Endothelial cell of umbilical vein (primary cell): ENCODE results near the gene SYNPO2. TPM values are rescaled to one million over a fixed set of nuclear protein-coding genes. Genes with fewer than 3 reads are reported as not detected.

Experiments used
- BruUV-seq: library from RNA; stranded (reverse); fragments of 400-500 nt; replicated peaks from 2 replicates; lab custom pipeline; 2021; lab: Mats Ljungman, UMichigan
- CTCF ChIA-PET: fragments of 300-600, 350-600 bp; sonication (Branson Sonifier 250); formaldehyde crosslinking; loops from one replicate; lab custom pipeline; 2021; ENCODE audit warnings: antibody characterized with exemption, inconsistent platforms; lab: Charles Lee
- POLR2A ChIA-PET: fragments of 300-600, 350-600 bp; sonication (Branson Sonifier 250); formaldehyde crosslinking; loops from one replicate; lab custom pipeline; 2021; ENCODE audit warnings: antibody characterized with exemption, inconsistent platforms; lab: Charles Lee
- DNase-seq: peaks from one replicate; pipeline ENCODE4 v3.0.0-alpha.2; 2011; ENCODE audit warnings: low read depth, low spot score
- FAIRE-seq: peaks from 2 replicates; lab custom pipeline; 2011; peaks lifted over from hg19 to GRCh38; lab: Jason Lieb, UNC
- H2AFZ ChIP-seq: 2 replicates; pipeline ENCODE4 v1.6.0; 2012; ENCODE audit warnings: low read depth, low read length, control low read depth, inconsistent platforms
- H3K27ac ChIP-seq: 2 replicates; pipeline ENCODE4 v1.5.1; 2011; ENCODE audit warnings: low read depth, mild to moderate bottlenecking, control low read depth, low read length, moderate library complexity; ENCODE audit not compliant: insufficient read depth
- H3K27me3 ChIP-seq, 2 experiments: 2 replicates each; pipeline versions ENCODE4 v1.6.0 to v1.6.1; 2011; ENCODE audit warnings: low read length in 2 of 2, mixed read lengths in 1 of 2; ENCODE audit not compliant: control insufficient read depth in 2 of 2, insufficient read depth in 2 of 2
- H3K36me3 ChIP-seq, 2 experiments: 2 replicates in 1 of 2; 3 replicates in 1 of 2; pipeline ENCODE4 v1.5.1; 2011; ENCODE audit warnings: low read length in 2 of 2, mild to moderate bottlenecking in 1 of 2, moderate library complexity in 1 of 2; ENCODE audit not compliant: control insufficient read depth in 2 of 2, insufficient read depth in 2 of 2; ENCODE audit errors: extremely low read depth in 1 of 2
- H3K4me1 ChIP-seq: 3 replicates; pipeline ENCODE4 v1.5.1; 2011; ENCODE audit warnings: mild to moderate bottlenecking, low read length; ENCODE audit not compliant: control insufficient read depth, insufficient read depth; ENCODE audit errors: extremely low read depth
- H3K4me2 ChIP-seq: 2 replicates; pipeline ENCODE4 v1.6.1; 2011; ENCODE audit warnings: low read length, control low read depth, mixed read lengths; ENCODE audit not compliant: insufficient read depth
- H3K4me3 ChIP-seq, 3 experiments: fragments of 200-600 bp in 1 of 3; sonication (generic), shearing (Covaris generic) in 1 of 3; replicated peaks in 1 of 3; 2 replicates each; pipeline ENCODE4 v1.5.1; 2011 to 2016; ENCODE audit warnings: control low read depth in 3 of 3, low read length in 3 of 3, mild to moderate bottlenecking in 2 of 3, inconsistent platforms in 1 of 3, low read depth in 1 of 3, moderate library complexity in 1 of 3; ENCODE audit not compliant: insufficient read depth in 1 of 3
- H3K79me2 ChIP-seq: 2 replicates; pipeline ENCODE4 v1.6.0; 2012; ENCODE audit warnings: low read length, inconsistent platforms; ENCODE audit not compliant: control insufficient read depth, insufficient read depth
- H3K9ac ChIP-seq: replicated peaks from 2 replicates; pipeline ENCODE3; 2011; ENCODE audit warnings: low read length, control low read depth; ENCODE audit not compliant: insufficient read depth; ENCODE audit errors: extremely low read depth
- H3K9me1 ChIP-seq: replicated peaks from 3 replicates; pipeline ENCODE4 v1.6.0; 2011; ENCODE audit warnings: mild to moderate bottlenecking, low read length; ENCODE audit not compliant: control insufficient read depth, insufficient read depth; ENCODE audit errors: extremely low read depth
- H3K9me3 ChIP-seq: replicated peaks from 2 replicates; pipeline ENCODE4 v1.5.1; 2012; ENCODE audit warnings: low read length, inconsistent platforms; ENCODE audit not compliant: control insufficient read depth, insufficient read depth
- H4K20me1 ChIP-seq: replicated peaks from 2 replicates; pipeline ENCODE3; 2011; ENCODE audit warnings: mild to moderate bottlenecking, low read length; ENCODE audit not compliant: control insufficient read depth, insufficient read depth; ENCODE audit errors: extremely low read depth
- EZH2 ChIP-seq: IDR thresholded peaks from 2 replicates; pipeline ENCODE4 v1.6.1; 2012; ENCODE audit warnings: borderline replicate concordance, low read depth, mild to moderate bottlenecking, moderate library complexity, low read length, inconsistent platforms; ENCODE audit not compliant: severe bottlenecking
- FOS ChIP-seq: IDR thresholded peaks from 2 replicates; pipeline ENCODE4 v1.6.1; 2011; ENCODE audit warnings: mild to moderate bottlenecking, low read length, moderate library complexity, borderline replicate concordance; ENCODE audit not compliant: insufficient read depth
- GATA2 ChIP-seq: IDR thresholded peaks from 2 replicates; pipeline ENCODE4 v1.7.0; 2011; ENCODE audit warnings: low read depth, mild to moderate bottlenecking, moderate library complexity, mixed read lengths, low read length; ENCODE audit not compliant: insufficient read length, insufficient read depth
- JUN ChIP-seq: IDR thresholded peaks from 2 replicates; pipeline ENCODE4 v1.6.1; 2011; ENCODE audit warnings: borderline replicate concordance, low read depth; ENCODE audit not compliant: insufficient read length, insufficient read depth
- MYC ChIP-seq: IDR thresholded peaks from one replicate; pipeline ENCODE4 v1.6.1; 2011; ENCODE audit warnings: mild to moderate bottlenecking, low read depth, low read length
- POLR2A ChIP-seq: IDR thresholded peaks from 2 replicates; pipeline ENCODE4 v1.6.1; 2012; ENCODE audit warnings: low read depth, mild to moderate bottlenecking, control low read depth, low read length
- POLR2AphosphoS5 ChIP-seq: IDR thresholded peaks from 2 replicates; pipeline ENCODE4 v1.6.1; 2012; ENCODE audit warnings: low read depth, mild to moderate bottlenecking, control low read depth, low read length, moderate library complexity; ENCODE audit not compliant: insufficient read depth
- dilution Hi-C: fragments of 300-500 bp; cut with MboI; formaldehyde crosslinking; loops from one replicate; pipeline ENCODE4 v1.15.0; 2019; ENCODE audit warnings: low sequenced_read_pairs; ENCODE audit not compliant: extremely low pct_ligation_motif_present
- intact Hi-C: fragments of 100-400 bp; cut with micrococcal nuclease; formaldehyde crosslinking; loops from one replicate; pipeline ENCODE4 v1.10.0; 2022
- polyA plus RNA-seq, 4 experiments: library from polyadenylated mRNA; depleted of rRNA in 3 of 4; stranded (reverse) in 3 of 4; unstranded in 1 of 4; fragments of >200 nt; gene quantifications; 2 replicates each; pipeline versions ENCODE4 v1.2.1 to v1.2.3, GENCODE V29; 2011 to 2012; ENCODE audit warnings: missing spikeins in 1 of 4
- total RNA-seq: library from RNA; stranded (reverse); gene quantifications from 2 replicates; pipeline ENCODE4 v1.2.3, GENCODE V29; 2021
- TF ChIP-seq, protein P1 (sequence below), 2 donors: IDR thresholded peaks; 1 replicate in 1 of 2; 2 replicates in 1 of 2; pipeline ENCODE4 v1.5.1; 2011; ENCODE audit warnings: low read length in 2 of 2, mild to moderate bottlenecking in 2 of 2, moderate library complexity in 2 of 2, control low read depth in 1 of 2, inconsistent platforms in 1 of 2, low read depth in 1 of 2; ENCODE audit not compliant: insufficient read depth in 1 of 2; ENCODE audit errors: extremely low read depth in 1 of 2
- TF ChIP-seq, protein P2 (sequence below): IDR thresholded peaks from 2 replicates; pipeline ENCODE4 v1.6.1; 2011; ENCODE audit not compliant: insufficient read depth, insufficient read length

Gene SYNPO2
- total and polyA plus RNA-seq, 2 donors (not counting 3 experiments of a cell fraction or from before 2014, with no cell fraction given) = 0.06 to 0.13 TPM

GRCh38 chr4:118997601-118998000 is 108.9 kb downstream of the SYNPO2 start:
- H3K27ac ChIP-seq = no peak overlapping the region
- H3K27me3 ChIP-seq = peaks cover 3 to 6% of the 10 kb centered on the region in 2 experiments
- CTCF ChIA-PET = no interaction called here
- FAIRE-seq = no peak
- no peaks in the 10 kb centered on the region for H3K4me1 ChIP-seq
- H3K9me3 ChIP-seq = no peaks in the 10 kb centered on the region
- no peak overlapping the region for H3K9ac ChIP-seq
- no peak for DNase-seq
- no peaks in the 10 kb centered on the region for H3K79me2 ChIP-seq
- no peak overlapping the region for H3K4me3 ChIP-seq
- BruUV-seq = no TSS peak
- dilution Hi-C loops (no loop called here), intact Hi-C loops (no loop called here)
- POLR2A ChIA-PET = no interaction called here
- no peak overlapping the region for H3K4me2 ChIP-seq
- H3K36me3 ChIP-seq = no peaks in the 10 kb centered on the region
- H3K9me1 ChIP-seq = no peaks in the 10 kb centered on the region
- no peak overlapping the region for H2AFZ ChIP-seq
- TF ChIP-seq JUN (no peak), POLR2A (no peak), POLR2AphosphoS5 (no peak), FOS (no peak), EZH2 (no peak), GATA2 (no peak), MYC (no peak)
- TF ChIP-seq, protein P1, sequence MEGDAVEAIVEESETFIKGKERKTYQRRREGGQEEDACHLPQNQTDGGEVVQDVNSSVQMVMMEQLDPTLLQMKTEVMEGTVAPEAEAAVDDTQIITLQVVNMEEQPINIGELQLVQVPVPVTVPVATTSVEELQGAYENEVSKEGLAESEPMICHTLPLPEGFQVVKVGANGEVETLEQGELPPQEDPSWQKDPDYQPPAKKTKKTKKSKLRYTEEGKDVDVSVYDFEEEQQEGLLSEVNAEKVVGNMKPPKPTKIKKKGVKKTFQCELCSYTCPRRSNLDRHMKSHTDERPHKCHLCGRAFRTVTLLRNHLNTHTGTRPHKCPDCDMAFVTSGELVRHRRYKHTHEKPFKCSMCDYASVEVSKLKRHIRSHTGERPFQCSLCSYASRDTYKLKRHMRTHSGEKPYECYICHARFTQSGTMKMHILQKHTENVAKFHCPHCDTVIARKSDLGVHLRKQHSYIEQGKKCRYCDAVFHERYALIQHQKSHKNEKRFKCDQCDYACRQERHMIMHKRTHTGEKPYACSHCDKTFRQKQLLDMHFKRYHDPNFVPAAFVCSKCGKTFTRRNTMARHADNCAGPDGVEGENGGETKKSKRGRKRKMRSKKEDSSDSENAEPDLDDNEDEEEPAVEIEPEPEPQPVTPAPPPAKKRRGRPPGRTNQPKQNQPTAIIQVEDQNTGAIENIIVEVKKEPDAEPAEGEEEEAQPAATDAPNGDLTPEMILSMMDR (IDR thresholded peaks at IDR 0.05; ENCODE audit: extremely low read depth in 1 of 2, insufficient read depth in 1 of 2, low read depth in 1 of 2, low read length in 2 of 2) = no peak
- TF ChIP-seq, protein P2, sequence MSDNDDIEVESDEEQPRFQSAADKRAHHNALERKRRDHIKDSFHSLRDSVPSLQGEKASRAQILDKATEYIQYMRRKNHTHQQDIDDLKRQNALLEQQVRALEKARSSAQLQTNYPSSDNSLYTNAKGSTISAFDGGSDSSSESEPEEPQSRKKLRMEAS = no peak
- no peaks in the 10 kb centered on the region for H4K20me1 ChIP-seq
